HCT116 (cell line): Measurements from ENCODE around the gene TTF2. TPM values are rescaled to one million over a fixed set of nuclear protein-coding genes. Genes with fewer than 3 reads are reported as not detected.

Experiments
- ATAC-seq: fragments of 200-7000 bp; cut with Tn5 transposase; 2 replicates; pipeline ENCODE4 v1.9.1; 2020; ENCODE audit warnings: mild to moderate bottlenecking, moderate library complexity
- BruUV-seq: library from RNA; stranded (reverse); fragments of 400-500 nt; replicated peaks from 2 replicates; lab custom pipeline; 2021; lab: Mats Ljungman, UMichigan
- CTCF ChIA-PET: fragments of 300-600 bp; sonication (Branson Sonifier 250); formaldehyde crosslinking; loops from one replicate; lab custom pipeline; 2021; ENCODE audit warnings: antibody characterized with exemption; lab: Charles Lee
- POLR2A ChIA-PET: fragments of 300-600, 350-600 bp; sonication (Branson Sonifier 250); formaldehyde crosslinking; loops from one replicate; lab custom pipeline; 2021; ENCODE audit warnings: antibody characterized with exemption; lab: Charles Lee
- RAD21 ChIA-PET, 2 experiments: fragments of 300-600 bp; sonication (Branson Sonifier 250); formaldehyde crosslinking; loops; one replicate each; lab custom pipeline; 2023; ENCODE audit warnings: low total read pairs in 2 of 2; ENCODE audit not compliant: uncharacterized antibody in 2 of 2, unreplicated experiment in 2 of 2, low non-redundant PET in 1 of 2; lab: Charles Lee
- DNase-seq: peaks from one replicate; pipeline ENCODE4 v3.0.0-alpha.2; 2010; ENCODE audit warnings: low read depth, low spot score
- H2AFZ ChIP-seq: fragments of 200-600 bp; shearing (Covaris generic), sonication (generic); 2 replicates; pipeline ENCODE4 v1.6.1; 2017; ENCODE audit warnings: low read depth, mixed run types, mixed read lengths, antibody characterized with exemption, low read length; ENCODE audit not compliant: poor library complexity, severe bottlenecking
- H3K27ac ChIP-seq: 2 replicates; pipeline ENCODE4 v1.5.1; 2012; ENCODE audit warnings: low read depth, low read length
- H3K27me3 ChIP-seq: fragments of 200-600 bp; sonication (generic); 2 replicates; pipeline ENCODE4 v1.6.1; 2016; ENCODE audit warnings: mixed run types, low read length, mixed read lengths; ENCODE audit not compliant: insufficient read depth
- H3K36me3 ChIP-seq, 2 experiments: fragments of 200-500 bp in 1 of 2; fragments of 200-600 bp in 1 of 2; sonication (Bioruptor generic) in 1 of 2; sonication (generic) in 1 of 2; 2 replicates each; pipeline versions ENCODE4 v1.5.1 to v1.6.1; 2014 to 2016; ENCODE audit warnings: low read length in 2 of 2, inconsistent platforms in 1 of 2, mixed read lengths in 1 of 2, mixed run types in 1 of 2; ENCODE audit not compliant: insufficient read depth in 2 of 2, control insufficient read depth in 1 of 2
- H3K4me1 ChIP-seq, 2 experiments: fragments of 200-600 bp in 1 of 2; sonication (generic) in 1 of 2; 2 replicates each; pipeline versions ENCODE4 v1.5.1 to v1.6.1; 2012 to 2017; ENCODE audit warnings: low read length in 2 of 2, inconsistent platforms in 1 of 2, mild to moderate bottlenecking in 1 of 2, mixed read lengths in 1 of 2, mixed run types in 1 of 2, moderate library complexity in 1 of 2; ENCODE audit not compliant: insufficient read depth in 2 of 2, control insufficient read depth in 1 of 2
- H3K4me2 ChIP-seq: fragments of 200-600 bp; sonication (generic); 2 replicates; pipeline ENCODE4 v1.6.1; 2017; ENCODE audit warnings: mixed run types, low read length, mixed read lengths
- H3K4me3 ChIP-seq, 2 experiments: fragments of 200-600 bp in 1 of 2; sonication (generic) in 1 of 2; replicated peaks in 1 of 2; 2 replicates each; pipeline ENCODE4 v1.5.1; 2011 to 2016; ENCODE audit warnings: low read length in 2 of 2, control low read depth in 1 of 2, low read depth in 1 of 2, mild to moderate bottlenecking in 1 of 2, mixed read lengths in 1 of 2, mixed run types in 1 of 2
- H3K79me2 ChIP-seq: fragments of 200-600 bp; sonication (generic); 2 replicates; pipeline ENCODE4 v1.6.1; 2017; ENCODE audit warnings: mild to moderate bottlenecking, mixed run types, low read length, moderate library complexity, mixed read lengths; ENCODE audit not compliant: insufficient read depth
- H3K9ac ChIP-seq: fragments of 200-600 bp; sonication (generic); 2 replicates; pipeline ENCODE4 v1.6.1; 2016; ENCODE audit warnings: low read length, mixed read lengths
- H3K9me2 ChIP-seq: fragments of 200-600 bp; sonication (generic), shearing (Covaris generic); 2 replicates; pipeline ENCODE4 v1.6.1; 2017; ENCODE audit warnings: mixed run types, mild to moderate bottlenecking, moderate library complexity; ENCODE audit not compliant: insufficient read depth
- H3K9me3 ChIP-seq, 2 experiments: fragments of 200-500 bp in 1 of 2; fragments of 200-600 bp in 1 of 2; sonication (Bioruptor generic) in 1 of 2; sonication (generic) in 1 of 2; 2 replicates each; pipeline ENCODE4 v1.6.1; 2014 to 2017; ENCODE audit warnings: low read length in 2 of 2, mixed read lengths in 2 of 2, inconsistent platforms in 1 of 2, low read depth in 1 of 2, mild to moderate bottlenecking in 1 of 2, mixed run types in 1 of 2, moderate library complexity in 1 of 2; ENCODE audit not compliant: control insufficient read depth in 1 of 2, insufficient read depth in 1 of 2
- H4K20me1 ChIP-seq: fragments of 200-600 bp; sonication (generic), shearing (Covaris generic); 2 replicates; pipeline ENCODE4 v1.6.1; 2017; ENCODE audit warnings: mixed run types, mild to moderate bottlenecking, moderate library complexity; ENCODE audit not compliant: insufficient read depth
- CBX3 ChIP-seq: IDR thresholded peaks from 2 replicates; pipeline ENCODE4 v1.6.1; 2012; ENCODE audit warnings: low read depth
- CEBPB ChIP-seq: IDR thresholded peaks from 2 replicates; pipeline ENCODE4 v1.6.1; 2012; ENCODE audit warnings: low read depth
- EZH2 ChIP-seq: fragments of 200-600 bp; sonication (generic); IDR thresholded peaks from 2 replicates; pipeline ENCODE4 v1.6.1; 2017; ENCODE audit warnings: antibody characterized with exemption, mixed run types
- EZH2phosphoT487 ChIP-seq: fragments of 200-600 bp; IDR thresholded peaks from 2 replicates; pipeline ENCODE4 v1.6.1; 2018; ENCODE audit warnings: antibody characterized with exemption, borderline replicate concordance
- FOSL1 ChIP-seq: IDR thresholded peaks from 2 replicates; pipeline ENCODE4 v1.6.1; 2012; ENCODE audit warnings: low read depth
- JUND ChIP-seq: IDR thresholded peaks from 2 replicates; pipeline ENCODE4 v1.6.1; 2012
- POLR2AphosphoS5 ChIP-seq: IDR thresholded peaks from 2 replicates; pipeline ENCODE4 v1.6.1; 2011; ENCODE audit warnings: mild to moderate bottlenecking, low read depth, low read length, moderate library complexity
- RAD21 ChIP-seq: IDR thresholded peaks from 2 replicates; pipeline ENCODE4 v1.6.1; 2012; ENCODE audit warnings: low read depth, mild to moderate bottlenecking
- SIN3A ChIP-seq: IDR thresholded peaks from 2 replicates; pipeline ENCODE4 v1.6.1; 2012; ENCODE audit warnings: low read depth
- SP1 ChIP-seq: IDR thresholded peaks from 2 replicates; pipeline ENCODE4 v1.6.1; 2012; ENCODE audit warnings: low read depth
- TCF7L2 ChIP-seq: IDR thresholded peaks from 2 replicates; pipeline ENCODE4 v1.7.0; 2011; ENCODE audit warnings: borderline replicate concordance, inconsistent platforms; ENCODE audit not compliant: insufficient read depth, insufficient read length; ENCODE audit errors: extremely low read depth
- YY1 ChIP-seq: IDR thresholded peaks from 2 replicates; pipeline ENCODE4 v1.6.1; 2011; ENCODE audit warnings: low read length, low read depth, moderate library complexity, mild to moderate bottlenecking; ENCODE audit not compliant: insufficient replicate concordance; ENCODE audit errors: extremely low read depth
- ZFX ChIP-seq: fragments of 450-650 bp; IDR thresholded peaks from 2 replicates; pipeline ENCODE4 v1.6.1; 2017
- ZNF274 ChIP-seq: fragments of 200-500 bp; sonication (Bioruptor generic); IDR thresholded peaks from 2 replicates; pipeline ENCODE4 v1.6.1; 2014; ENCODE audit warnings: mild to moderate bottlenecking, low read depth, low read length, inconsistent platforms
- intact Hi-C: fragments of 100-400 bp; cut with micrococcal nuclease; formaldehyde crosslinking; loops from 2 replicates; pipeline ENCODE4 v1.10.0; 2022
- total RNA-seq: library from RNA; stranded (reverse); gene quantifications from one replicate; pipeline ENCODE4 v1.2.1, GENCODE V29; 2021; ENCODE audit not compliant: unreplicated experiment
- TF ChIP-seq, protein P1 (sequence below): IDR thresholded peaks from 2 replicates; pipeline ENCODE4 v1.6.1; 2011; ENCODE audit warnings: mild to moderate bottlenecking, low read length, moderate library complexity; ENCODE audit not compliant: insufficient replicate concordance; ENCODE audit errors: extremely low read depth
- TF ChIP-seq, protein P2 (sequence below): IDR thresholded peaks from 2 replicates; pipeline ENCODE4 v1.6.1; 2012
- TF ChIP-seq, protein P3 (sequence below), 3 experiments: fragments of 200-600 bp in 1 of 3; sonication (generic) in 1 of 3; IDR thresholded peaks in 2 of 3; conservative IDR thresholded peaks in 1 of 3; 2 replicates each; pipeline ENCODE4 v1.5.1; 2012 to 2017; ENCODE audit warnings: low read depth in 2 of 3, low read length in 2 of 3, antibody characterized with exemption in 1 of 3, borderline replicate concordance in 1 of 3, control low read depth in 1 of 3, mild to moderate bottlenecking in 1 of 3, mixed read lengths in 1 of 3, mixed run types in 1 of 3, moderate library complexity in 1 of 3; ENCODE audit not compliant: insufficient read depth in 1 of 3
- TF ChIP-seq, protein P4 (sequence below): IDR thresholded peaks from 2 replicates; pipeline ENCODE4 v1.6.1; 2012; ENCODE audit warnings: low read depth
- TF ChIP-seq, protein P5 (sequence below): IDR thresholded peaks from 2 replicates; pipeline ENCODE4 v1.6.1; 2012

TTF2 gene
- total RNA-seq, 1 experiment from 2014 or later, result 60.3 TPM

DNA sequence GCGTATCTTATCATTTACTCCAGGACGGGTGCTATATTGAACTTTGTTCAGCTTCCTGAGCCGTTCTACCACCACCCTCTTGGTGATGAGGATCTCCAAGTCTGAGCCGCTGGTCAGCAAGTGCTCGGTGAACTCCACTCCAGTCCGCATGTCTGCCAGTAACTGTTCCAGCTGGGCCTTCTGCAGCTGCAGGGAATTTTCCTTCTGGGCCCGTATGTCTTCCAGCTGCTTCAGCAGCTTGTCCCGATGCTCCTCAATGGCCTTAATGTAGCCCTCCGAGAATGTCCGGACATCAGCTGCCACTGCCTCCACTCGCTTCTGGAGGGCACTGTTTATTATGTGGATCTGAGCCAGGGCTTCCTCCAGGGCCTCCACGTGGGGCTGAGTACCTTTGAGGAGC, 58.0 kb downstream of the TTF2 start:
- Histone ChIP-seq H3K36me3 (0 out of 4 replicates have a peak, but pooled peaks cover 0 to 2% of the 10 kb centered on the region in 2 experiments), H4K20me1 (no peaks in the 10 kb centered on the region), H3K9ac (no peak overlapping the region), H3K27me3 (no peaks in the 10 kb centered on the region), H3K4me3 (no peak overlapping the region), H3K9me3 (no peaks in the 10 kb centered on the region), H2AFZ (no peak overlapping the region), H3K4me1 (peaks cover 0 to 14% of the 10 kb centered on the region in 2 experiments; a peak in 1 of 4 replicates), H3K9me2 (no peaks in the 10 kb centered on the region), H3K79me2 (no peaks in the 10 kb centered on the region), H3K27ac (no peak overlapping the region), H3K4me2 (no peak overlapping the region)
- ATAC-seq (no peak), DNase-seq (no peak)
- CTCF ChIA-PET, result no interaction called here
- intact Hi-C loops, result no loop called here
- TF ChIP-seq FOSL1 (no peak), JUND (no peak), POLR2AphosphoS5 (no peak), ZFX (no peak), TCF7L2 (no peak), YY1 (no peak), CBX3 (no peak), EZH2 (no peak), CEBPB (no peak), ZNF274 (no peak), RAD21 (no peak), SP1 (no peak), EZH2phosphoT487 (no peak), SIN3A (no peak)
- TF ChIP-seq, protein P1, sequence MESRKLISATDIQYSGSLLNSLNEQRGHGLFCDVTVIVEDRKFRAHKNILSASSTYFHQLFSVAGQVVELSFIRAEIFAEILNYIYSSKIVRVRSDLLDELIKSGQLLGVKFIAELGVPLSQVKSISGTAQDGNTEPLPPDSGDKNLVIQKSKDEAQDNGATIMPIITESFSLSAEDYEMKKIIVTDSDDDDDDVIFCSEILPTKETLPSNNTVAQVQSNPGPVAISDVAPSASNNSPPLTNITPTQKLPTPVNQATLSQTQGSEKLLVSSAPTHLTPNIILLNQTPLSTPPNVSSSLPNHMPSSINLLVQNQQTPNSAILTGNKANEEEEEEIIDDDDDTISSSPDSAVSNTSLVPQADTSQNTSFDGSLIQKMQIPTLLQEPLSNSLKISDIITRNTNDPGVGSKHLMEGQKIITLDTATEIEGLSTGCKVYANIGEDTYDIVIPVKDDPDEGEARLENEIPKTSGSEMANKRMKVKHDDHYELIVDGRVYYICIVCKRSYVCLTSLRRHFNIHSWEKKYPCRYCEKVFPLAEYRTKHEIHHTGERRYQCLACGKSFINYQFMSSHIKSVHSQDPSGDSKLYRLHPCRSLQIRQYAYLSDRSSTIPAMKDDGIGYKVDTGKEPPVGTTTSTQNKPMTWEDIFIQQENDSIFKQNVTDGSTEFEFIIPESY, result no peak
- TF ChIP-seq, protein P2, sequence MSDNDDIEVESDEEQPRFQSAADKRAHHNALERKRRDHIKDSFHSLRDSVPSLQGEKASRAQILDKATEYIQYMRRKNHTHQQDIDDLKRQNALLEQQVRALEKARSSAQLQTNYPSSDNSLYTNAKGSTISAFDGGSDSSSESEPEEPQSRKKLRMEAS, result no peak
- TF ChIP-seq, protein P3, sequence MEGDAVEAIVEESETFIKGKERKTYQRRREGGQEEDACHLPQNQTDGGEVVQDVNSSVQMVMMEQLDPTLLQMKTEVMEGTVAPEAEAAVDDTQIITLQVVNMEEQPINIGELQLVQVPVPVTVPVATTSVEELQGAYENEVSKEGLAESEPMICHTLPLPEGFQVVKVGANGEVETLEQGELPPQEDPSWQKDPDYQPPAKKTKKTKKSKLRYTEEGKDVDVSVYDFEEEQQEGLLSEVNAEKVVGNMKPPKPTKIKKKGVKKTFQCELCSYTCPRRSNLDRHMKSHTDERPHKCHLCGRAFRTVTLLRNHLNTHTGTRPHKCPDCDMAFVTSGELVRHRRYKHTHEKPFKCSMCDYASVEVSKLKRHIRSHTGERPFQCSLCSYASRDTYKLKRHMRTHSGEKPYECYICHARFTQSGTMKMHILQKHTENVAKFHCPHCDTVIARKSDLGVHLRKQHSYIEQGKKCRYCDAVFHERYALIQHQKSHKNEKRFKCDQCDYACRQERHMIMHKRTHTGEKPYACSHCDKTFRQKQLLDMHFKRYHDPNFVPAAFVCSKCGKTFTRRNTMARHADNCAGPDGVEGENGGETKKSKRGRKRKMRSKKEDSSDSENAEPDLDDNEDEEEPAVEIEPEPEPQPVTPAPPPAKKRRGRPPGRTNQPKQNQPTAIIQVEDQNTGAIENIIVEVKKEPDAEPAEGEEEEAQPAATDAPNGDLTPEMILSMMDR (IDR thresholded peaks at IDR 0.05 in 2 of 3, conservative IDR thresholded peaks at IDR 0.05 in 1 of 3; ENCODE audit: borderline replicate concordance in 1 of 3, insufficient read depth in 1 of 3, low read depth in 2 of 3, low read length in 2 of 3), result no peak
- TF ChIP-seq, protein P4, sequence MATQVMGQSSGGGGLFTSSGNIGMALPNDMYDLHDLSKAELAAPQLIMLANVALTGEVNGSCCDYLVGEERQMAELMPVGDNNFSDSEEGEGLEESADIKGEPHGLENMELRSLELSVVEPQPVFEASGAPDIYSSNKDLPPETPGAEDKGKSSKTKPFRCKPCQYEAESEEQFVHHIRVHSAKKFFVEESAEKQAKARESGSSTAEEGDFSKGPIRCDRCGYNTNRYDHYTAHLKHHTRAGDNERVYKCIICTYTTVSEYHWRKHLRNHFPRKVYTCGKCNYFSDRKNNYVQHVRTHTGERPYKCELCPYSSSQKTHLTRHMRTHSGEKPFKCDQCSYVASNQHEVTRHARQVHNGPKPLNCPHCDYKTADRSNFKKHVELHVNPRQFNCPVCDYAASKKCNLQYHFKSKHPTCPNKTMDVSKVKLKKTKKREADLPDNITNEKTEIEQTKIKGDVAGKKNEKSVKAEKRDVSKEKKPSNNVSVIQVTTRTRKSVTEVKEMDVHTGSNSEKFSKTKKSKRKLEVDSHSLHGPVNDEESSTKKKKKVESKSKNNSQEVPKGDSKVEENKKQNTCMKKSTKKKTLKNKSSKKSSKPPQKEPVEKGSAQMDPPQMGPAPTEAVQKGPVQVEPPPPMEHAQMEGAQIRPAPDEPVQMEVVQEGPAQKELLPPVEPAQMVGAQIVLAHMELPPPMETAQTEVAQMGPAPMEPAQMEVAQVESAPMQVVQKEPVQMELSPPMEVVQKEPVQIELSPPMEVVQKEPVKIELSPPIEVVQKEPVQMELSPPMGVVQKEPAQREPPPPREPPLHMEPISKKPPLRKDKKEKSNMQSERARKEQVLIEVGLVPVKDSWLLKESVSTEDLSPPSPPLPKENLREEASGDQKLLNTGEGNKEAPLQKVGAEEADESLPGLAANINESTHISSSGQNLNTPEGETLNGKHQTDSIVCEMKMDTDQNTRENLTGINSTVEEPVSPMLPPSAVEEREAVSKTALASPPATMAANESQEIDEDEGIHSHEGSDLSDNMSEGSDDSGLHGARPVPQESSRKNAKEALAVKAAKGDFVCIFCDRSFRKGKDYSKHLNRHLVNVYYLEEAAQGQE, result no peak
- TF ChIP-seq, protein P5, sequence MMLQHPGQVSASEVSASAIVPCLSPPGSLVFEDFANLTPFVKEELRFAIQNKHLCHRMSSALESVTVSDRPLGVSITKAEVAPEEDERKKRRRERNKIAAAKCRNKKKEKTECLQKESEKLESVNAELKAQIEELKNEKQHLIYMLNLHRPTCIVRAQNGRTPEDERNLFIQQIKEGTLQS, result no peak
- RAD21 ChIA-PET, result no interaction called here
- no TSS peak for BruUV-seq
- POLR2A ChIA-PET, result no interaction called here
